HG03139 (cell line): ENCODE measurements around the gene CD40.

ENCODE experiments used
- ATAC-seq: cut with Tn5 transposase; IDR thresholded peaks from one replicate; pipeline ENCODE4 v1.9.1; 2021; ENCODE audit not compliant: unreplicated experiment

CD40 gene

GRCh38 chr20:46121184-46121930 lies 3.2 kb downstream of the CD40 start:
- ATAC-seq, result no peak

DNA sequence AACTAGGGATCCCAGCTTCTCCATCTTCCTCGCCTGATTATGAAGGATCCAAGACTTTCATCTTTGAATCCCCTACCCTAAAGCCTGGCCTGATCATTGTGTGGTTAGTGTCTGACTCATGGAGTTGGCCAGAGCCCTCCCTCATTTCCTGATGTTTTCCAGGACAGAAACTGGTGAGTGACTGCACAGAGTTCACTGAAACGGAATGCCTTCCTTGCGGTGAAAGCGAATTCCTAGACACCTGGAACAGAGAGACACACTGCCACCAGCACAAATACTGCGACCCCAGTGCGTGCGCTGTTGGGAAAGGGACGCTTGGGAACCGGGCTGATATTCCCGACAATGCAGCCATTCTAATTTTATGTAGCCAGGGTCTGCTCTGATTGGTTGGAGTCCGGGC lies 4.0 kb downstream of the CD40 start:
- no peak for ATAC-seq

GRCh38 chr20:46122516-46123481 lies 4.7 kb downstream of the CD40 start:
- no peak for ATAC-seq

DNA sequence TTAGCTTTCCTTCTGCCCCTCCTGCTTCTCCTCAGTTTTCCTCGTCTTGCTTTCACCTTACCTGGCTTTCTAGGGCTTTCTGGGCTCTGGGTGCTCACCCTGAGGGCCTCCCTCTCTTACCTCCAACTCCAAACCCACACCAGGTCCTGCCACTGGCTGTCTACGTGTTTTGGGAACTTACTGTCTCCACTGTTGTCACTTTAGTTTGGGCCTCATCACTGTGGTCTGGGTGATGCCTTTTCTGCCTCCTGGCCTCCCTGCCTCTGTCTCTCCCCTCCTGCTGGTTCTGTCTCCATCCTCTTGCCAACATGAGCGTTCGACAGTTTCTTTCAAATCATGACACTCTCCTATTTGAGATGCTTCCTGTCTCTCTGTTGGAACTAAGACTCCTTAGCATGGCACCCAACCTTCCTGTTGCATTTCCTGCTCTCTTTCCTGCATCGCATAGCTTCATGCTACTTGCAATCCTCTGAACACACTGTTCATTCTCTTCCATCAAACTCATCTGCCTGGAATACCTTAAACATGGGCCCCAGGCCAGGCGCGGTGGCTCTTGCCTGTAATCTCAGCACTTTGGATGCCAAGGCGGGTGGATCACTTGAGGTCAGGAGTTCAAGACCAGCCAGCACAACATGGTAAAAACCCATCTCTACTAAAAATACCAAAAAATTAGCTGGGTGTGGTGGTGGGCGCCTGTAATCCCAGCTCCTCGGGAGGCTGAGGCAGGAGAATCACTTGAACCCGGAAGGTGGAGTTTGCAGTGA lies 5.5 kb downstream of the CD40 start:
- no peak for ATAC-seq

DNA sequence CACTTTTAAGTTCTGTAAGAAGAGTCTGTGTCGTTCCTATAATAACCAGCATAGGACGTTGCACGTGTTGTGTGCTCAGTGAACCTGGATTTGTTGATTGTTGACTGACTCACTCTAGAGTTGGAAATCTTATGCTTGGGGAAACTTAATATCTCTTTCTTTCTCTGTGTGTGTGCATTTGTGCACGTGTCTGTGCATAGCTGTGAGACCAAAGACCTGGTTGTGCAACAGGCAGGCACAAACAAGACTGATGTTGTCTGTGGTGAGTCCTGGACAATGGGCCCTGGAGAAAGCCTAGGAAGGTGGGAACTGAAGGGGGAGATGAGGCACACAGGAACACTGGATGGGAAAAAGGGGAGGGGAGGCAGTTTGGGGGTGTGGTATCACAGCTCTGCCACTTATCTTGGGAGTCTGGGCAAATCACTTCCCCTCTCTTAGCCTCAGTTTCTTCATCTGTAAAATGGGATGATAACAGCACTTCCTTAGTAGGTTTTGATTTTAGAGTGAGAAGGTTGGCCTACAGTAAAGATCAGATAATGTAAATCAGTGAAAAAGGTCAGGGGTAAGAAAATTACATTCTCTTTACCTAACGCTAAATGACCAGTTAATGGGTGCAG lies 8.4 kb downstream of the CD40 start:
- no peak for ATAC-seq

GRCh38 chr20:46127396-46128010 lies 9.4 kb downstream of the CD40 start:
- ATAC-seq, result no peak

- no peak for ATAC-seq
These were observed 10.4 kb downstream of the CD40 start for GRCh38 chr20:46128310-46129151.

DNA sequence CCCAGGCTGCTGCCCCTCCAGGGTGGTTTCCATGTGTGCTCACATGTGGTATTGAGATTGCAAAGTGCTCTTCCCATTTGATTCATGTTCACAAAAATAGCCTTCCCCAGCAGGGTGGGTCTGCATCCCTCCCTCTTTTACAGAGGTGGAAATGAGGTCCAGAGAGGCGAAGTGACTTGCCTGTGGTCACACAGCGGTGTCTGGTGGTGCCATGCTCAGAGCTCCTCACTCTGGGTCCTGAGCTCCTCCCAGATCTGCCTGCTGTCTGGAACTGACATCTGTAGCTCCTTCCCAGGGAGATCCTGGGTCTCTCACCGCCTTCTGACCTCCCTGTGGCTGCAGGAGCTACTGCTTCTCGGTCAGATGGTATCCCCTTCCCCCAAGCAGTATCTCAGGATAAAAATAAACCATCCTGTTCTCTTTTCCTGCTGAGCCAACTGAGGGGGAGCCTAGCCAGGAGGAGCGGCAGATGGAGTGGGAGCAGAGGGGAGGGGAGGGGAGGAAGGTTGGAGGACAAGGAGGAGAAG lies 11.9 kb downstream of the CD40 start:
- no peak for ATAC-seq

GRCh38 chr20:46130534-46130933 lies 12.4 kb downstream of the CD40 start:
- ATAC-seq, result no peak

DNA sequence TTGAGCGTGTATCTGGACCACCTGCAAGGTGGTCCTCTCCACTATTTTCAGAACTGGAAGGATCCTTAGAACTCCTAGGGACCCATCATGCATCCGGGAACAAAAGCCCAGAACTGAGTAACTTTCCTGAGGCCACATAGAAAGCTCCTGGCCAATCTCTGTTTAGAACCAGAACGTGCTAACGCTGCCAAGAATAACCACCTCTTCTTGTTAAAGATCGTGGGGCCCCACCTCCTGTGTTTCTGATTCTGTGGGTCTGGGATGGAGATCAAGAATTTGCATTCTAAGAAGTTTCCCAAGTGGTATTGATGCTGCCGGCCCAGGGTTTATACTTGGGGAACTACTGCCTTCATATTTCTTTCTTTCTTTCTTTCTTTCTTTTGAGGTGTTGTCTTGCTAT lies 13.3 kb downstream of the CD40 start:
- no peak for ATAC-seq

GRCh38 chr20:46132705-46133120 lies 14.6 kb downstream of the CD40 start:
- ATAC-seq, result no peak

DNA sequence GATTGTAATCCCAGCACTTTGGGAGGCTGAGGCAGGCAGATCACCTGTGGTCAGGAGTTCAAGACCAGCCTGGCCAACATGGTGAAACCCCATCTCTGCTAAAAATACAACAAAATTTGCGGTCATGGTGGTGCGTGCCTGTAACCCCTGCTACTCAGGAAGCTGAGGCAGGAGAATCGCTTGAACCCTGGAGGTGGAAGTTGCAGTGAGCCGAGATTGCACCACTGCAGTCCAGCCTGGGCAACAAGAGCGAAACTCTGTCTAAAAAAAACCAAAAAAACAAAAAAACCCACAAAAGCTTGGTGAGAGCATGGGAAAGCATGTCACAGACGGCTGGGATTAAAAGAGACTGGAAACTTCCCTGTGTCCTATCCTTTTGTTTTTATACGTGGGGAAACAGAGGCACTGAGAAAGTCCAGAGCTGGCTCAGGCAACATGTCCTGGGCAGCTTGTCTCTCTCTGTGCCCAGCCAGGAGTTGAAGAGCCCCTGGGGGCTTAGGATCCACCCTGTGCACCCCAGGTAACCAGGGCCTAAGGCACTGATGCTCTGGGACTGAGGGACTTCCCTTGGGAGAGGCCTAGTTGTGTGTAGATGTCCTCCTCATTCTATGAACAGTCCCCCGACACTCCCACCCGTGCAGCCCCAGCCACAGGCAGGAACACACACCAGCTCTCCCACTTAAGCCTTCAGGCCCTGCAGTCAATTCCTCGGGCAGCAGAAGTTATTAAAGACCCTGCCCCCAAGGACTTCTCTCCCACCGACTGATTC lies 16.0 kb downstream of the CD40 start:
- no peak for ATAC-seq

DNA sequence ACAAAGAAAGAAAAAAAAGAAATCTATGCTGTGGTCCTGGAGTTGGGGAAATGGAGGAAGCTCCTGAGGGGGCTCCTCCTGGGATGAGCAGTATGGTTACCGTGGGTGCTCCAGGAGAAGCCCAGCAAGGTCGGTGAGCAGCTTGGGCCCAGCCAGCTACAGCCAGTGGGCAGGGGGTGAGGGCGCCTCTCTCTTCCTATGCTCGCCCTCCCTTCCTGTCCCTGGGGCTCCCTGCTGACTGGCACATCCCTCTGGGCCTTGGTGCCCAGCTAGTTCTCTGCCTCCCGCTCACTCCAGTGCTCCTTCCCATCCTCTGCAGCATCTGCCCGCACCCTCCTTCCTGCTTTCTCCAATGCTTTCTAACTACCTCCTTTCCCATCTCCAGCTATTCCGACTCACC lies 16.6 kb downstream of the CD40 start:
- no peak for ATAC-seq

DNA sequence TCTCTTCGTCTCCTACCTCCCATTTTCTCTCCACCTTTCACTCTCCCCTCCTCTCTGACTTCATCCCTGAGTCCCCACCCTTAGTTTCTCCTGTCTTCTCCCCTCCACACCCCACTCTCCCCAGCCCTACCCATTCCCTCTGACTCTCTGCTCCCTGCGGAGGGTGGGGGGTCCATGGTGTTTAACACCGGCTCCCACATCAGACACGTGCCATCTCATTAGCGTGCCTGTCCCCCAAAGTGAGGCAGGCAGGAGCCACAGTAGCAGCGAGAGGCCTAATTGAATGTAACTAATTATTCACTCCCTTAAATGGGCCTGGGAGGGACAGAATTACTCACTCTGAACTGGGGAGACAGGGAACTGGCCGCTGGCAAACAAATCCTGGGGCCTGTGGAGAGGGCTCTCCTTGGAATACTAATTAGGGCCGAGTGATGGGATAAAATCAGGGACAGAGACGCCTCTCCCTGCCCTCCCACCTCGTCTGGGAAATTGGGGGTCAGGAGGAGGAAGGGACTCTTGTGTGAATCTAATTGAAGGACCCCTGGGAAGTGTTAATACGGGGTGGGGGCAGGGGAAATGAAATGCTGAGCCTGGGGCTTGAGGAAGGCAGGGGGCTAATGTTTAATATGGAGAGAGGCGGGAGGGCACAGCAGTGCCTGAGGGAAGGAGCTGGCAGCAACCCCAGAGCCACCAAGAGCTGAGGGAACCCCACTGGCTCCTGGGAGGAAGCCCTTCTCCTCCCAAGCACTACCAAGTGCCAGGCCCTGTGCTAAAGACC lies 17.9 kb downstream of the CD40 start:
- ATAC-seq, result no peak

GRCh38 chr20:46137816-46138215 lies 19.7 kb downstream of the CD40 start:
- ATAC-seq, result no peak

DNA sequence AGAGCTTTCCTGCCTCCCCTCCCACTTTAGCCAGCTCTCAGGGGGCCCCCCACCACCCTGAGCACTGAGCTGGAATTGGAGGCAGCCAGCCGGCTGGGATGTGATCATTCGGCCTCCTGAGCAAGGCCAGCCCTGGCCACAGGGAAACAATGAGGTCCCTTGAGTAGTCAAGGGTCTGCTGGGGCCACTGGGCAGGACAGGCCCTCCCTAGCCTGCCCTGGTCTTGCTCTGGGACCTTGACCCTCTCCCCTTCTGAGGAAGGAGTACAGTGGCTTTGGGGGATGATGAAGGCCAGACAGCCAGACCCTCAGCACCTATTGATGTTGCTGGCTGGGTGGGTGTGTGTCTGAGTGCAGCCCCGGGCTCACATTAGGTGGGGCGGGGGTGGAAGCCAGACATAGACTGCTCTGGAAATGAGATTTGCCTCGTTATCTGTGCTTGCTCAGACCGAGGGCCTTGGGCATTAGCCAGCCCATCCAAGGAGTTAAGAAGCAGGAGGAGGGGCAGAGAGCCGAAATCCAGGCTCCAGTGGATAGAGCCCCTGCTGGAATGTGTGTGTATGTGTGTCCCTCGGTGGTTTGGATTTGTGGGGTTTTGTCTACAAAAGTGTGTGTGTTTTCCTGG lies 21.3 kb downstream of the CD40 start:
- ATAC-seq, result no peak

DNA sequence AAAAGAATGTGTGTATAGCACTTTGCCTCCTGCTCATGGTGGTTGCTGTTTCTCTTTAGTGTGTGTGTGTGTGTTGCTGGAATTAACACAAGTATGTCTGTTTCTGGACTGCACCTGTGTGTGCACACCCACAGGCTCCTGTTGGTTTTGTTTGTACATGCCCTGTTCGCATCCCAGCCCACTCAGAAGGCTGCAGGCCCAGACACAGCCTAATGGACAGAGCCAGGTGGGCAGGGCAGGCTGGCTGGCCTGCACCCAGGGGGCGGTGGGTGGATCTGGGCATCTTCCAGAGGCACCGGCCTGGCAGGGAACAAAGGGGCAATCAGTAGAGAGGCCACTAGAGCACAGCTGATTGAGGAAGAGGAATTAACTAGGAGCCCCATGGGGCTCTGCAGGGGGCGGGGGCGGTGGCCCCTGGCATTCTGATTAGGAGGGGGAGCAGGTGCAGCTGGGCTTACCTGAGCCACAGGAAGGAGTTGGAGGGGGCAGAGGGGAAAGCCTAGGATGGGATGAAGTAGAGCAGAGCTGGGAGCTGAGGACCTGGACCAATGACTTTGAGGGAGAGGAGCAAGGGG lies 21.9 kb downstream of the CD40 start:
- no peak for ATAC-seq
